C4-2B (cell line): ENCODE measurements around the gene C2CD4A.

ENCODE experiments used
- H3K27ac ChIP-seq: fragments of 450-650 bp; 2 replicates; pipeline ENCODE4 v1.5.1; 2017
- ZFX ChIP-seq: fragments of 450-650 bp; IDR thresholded peaks from 2 replicates; pipeline ENCODE4 v1.6.1; 2017
- TF ChIP-seq, protein P1 (sequence below): fragments of 450-650 bp; conservative IDR thresholded peaks from 2 replicates; pipeline ENCODE4 v1.5.1; 2017; ENCODE audit warnings: mild to moderate bottlenecking

Gene C2CD4A, protein sequence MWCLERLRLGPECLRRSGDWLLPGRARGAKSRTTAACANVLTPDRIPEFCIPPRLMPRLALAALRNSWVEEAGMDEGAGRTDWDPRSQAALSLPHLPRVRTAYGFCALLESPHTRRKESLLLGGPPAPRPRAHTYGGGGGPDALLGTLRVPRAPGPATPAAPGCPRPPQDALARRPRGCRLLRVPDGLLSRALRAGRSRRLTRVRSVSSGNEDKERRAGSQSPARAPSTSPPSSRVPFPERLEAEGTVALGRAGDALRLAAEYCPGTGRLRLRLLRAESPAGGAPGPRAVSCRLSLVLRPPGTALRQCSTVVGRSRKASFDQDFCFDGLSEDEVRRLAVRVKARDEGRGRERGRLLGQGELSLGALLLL

DNA sequence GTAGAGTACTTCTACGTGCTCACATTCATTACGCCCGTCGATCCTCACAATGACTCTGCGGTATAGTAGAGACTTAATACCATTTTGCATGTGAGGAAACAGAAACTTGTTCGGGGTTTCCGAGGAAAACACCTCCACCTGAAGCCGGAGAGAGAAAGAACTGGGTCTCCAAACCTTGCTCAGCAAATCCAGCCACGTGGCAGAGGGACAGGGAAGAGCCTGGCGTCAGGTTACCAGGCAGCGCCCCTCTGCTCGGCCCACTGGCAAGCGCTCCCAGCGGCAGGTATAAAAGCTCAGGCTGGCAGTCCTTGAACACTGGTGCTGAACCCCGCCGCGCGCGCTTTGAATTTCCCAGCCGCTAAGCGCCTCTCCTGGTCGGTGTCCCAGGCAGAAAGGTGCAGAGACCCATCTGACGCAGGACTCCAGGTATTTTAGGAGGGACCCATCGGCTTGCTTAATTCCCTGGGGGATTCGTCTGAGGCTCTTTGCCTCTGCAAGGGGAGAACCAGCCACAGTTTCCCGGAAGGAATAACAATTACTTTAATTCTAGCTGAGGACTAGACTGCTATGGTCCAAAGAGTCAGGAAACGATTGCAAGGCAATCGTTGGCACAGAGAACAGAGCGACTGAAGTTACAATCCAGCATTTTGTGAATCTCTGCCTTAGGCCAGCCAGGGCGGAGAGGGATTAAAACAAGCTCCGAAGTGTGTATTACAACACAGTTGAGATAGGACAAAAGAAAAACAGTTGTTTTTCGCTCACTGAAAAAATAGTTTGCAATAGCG lies at the start of gene C2CD4A:
TSS of gene C2CD4A (plus strand) at position 315 of the 785 bp plus-strand sequence. CDS start 637 bp downstream, outside the sequence.
- no peak for TF ChIP-seq ZFX
- TF ChIP-seq, protein P1, sequence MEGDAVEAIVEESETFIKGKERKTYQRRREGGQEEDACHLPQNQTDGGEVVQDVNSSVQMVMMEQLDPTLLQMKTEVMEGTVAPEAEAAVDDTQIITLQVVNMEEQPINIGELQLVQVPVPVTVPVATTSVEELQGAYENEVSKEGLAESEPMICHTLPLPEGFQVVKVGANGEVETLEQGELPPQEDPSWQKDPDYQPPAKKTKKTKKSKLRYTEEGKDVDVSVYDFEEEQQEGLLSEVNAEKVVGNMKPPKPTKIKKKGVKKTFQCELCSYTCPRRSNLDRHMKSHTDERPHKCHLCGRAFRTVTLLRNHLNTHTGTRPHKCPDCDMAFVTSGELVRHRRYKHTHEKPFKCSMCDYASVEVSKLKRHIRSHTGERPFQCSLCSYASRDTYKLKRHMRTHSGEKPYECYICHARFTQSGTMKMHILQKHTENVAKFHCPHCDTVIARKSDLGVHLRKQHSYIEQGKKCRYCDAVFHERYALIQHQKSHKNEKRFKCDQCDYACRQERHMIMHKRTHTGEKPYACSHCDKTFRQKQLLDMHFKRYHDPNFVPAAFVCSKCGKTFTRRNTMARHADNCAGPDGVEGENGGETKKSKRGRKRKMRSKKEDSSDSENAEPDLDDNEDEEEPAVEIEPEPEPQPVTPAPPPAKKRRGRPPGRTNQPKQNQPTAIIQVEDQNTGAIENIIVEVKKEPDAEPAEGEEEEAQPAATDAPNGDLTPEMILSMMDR: peak; percentile 26
- no peak within 1 kb of the TSS for H3K27ac ChIP-seq

DNA sequence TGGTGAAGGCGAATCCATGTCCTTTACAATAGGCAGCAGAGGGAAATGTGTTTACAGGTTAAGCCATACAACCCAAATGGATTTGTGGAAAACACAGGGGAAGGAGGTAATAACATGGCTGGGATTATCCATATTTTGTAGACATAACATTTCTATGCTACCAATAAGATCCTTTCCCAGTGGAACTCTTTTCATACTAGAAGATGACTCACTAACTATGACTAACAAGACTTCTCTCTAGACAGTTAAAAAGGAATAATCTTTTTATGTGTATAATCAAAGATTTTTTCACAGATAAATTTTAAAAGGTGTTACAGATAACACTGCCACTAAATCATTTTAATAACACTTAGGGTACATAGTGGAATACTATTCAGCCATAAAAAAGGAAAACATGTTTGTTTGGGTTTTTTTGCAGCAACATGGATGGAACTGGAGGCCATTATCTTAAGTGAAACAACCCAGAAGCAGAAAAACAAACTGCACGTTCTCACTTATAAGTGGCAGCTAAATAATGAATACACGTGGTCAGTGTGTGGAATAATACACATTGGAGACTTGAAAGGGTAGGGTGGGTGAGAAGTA lies 46.1 kb upstream of the C2CD4A start:
- no peak for TF ChIP-seq ZFX
- TF ChIP-seq, protein P1: no peak
- H3K27ac ChIP-seq: no peak overlapping the region

DNA sequence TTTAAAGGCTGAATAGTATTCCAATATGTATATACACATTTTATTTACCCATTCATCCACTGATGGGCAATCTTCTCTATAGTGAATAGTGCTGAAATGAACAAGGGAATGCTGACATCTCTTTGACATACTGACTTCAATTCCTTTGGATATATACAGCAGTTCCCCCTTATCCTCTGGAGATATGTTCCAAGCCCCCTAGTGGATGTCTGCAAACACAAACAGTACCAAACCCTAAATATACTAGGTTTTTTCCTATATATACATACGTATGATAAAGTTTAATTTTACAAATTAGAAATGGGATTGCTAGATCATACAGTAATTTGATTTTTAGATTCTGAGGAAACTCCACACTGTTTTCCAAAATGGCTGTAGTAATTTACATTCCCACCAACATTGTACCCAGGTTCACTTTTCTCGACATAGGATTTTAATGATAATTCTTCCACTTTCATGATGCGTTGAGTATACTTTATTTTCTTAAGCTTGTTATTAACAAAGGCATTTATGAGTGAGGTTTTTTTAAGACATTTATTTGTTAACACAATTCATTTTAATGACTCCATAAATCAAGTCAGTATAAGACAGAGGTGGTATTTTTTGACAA lies 44.7 kb upstream of the C2CD4A start:
- TF ChIP-seq, protein P1: peak; percentile 64
- no peak for TF ChIP-seq ZFX
- H3K27ac ChIP-seq: no peak overlapping the region

DNA sequence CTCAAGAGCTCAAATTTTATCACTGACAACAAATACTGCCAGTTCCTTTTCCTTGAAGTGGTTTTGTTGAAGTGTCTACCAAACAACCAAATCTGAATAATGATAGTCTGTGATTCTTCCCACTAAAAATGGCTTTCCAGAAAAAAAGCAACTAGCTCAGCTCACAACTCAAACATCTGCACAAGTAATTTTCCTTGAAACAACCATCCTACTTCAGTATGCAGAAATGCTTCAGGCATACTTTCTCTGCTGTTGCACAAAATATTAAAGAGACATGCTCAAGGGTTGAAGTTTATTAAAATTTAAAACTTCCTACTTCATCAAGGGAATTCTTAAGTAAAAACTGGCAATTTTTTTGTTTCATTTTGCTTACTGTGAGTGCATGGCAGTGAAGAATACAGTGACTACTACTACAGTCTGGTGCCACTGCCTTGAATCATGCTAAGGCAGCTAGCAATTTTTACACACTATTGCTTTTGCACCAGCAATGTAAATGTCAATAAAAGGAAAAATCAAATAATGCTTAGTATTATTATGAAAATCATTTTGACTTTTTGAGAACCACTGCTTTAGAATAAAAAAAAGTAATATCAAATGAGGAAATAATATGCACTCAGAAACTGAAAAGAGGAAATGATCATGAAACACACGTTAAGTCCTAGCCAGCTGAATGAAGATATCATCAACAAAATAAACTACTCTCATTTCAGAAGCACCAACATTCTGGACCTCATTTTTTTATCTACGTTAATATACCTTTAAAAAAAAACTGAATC lies 40.1 kb upstream of the C2CD4A start:
- H3K27ac ChIP-seq: no peak overlapping the region
- TF ChIP-seq, protein P1: no peak
- TF ChIP-seq ZFX: no peak

DNA sequence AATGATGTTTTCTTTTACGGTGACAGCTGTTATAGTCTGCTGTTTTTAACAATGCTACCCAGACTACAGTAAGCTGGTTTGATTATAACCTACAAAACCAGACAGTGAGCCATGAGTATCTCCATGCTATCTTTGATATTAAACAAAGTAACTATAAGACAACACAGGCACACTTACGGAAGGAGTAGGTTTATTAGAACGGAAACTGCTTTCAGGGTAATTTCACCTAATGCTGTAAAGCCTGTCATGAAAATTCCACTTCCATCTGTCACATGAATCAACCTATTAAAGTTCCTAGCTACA lies 39.6 kb upstream of the C2CD4A start:
- TF ChIP-seq, protein P1: no peak
- no peak for TF ChIP-seq ZFX
- H3K27ac ChIP-seq: no peak overlapping the region

DNA sequence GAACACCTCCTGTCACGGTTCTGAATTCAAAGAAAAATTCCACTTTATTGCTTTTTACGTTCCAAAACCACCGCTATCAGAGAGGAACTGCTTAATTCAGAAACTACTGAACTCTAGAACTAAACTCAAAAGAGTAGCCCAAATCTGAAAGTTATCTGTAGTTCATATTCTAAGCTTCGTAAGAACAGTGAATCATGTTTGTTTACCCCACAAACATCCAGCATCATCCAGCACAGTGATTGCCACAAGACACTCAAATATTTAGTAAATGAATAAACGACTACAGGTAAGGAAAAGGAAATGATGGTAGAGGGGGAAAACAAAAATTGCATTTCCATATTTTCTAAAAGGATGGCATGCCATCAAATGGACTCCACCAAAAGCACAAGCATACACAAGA lies 38.9 kb upstream of the C2CD4A start:
- TF ChIP-seq ZFX: no peak
- TF ChIP-seq, protein P1: no peak
- H3K27ac ChIP-seq: no peak overlapping the region
